Trophoblast cell (in vitro differentiated cells and primary cell): ENCODE measurements around the gene RANBP1.

Source experiments
- DNase-seq, 2 donors: peaks; one replicate each; pipeline ENCODE4 v3.0.0-alpha.2; 2016
- H2AFZ ChIP-seq: 2 replicates; pipeline ENCODE4 v1.6.1; 2013; ENCODE audit warnings: low read length, moderate library complexity, mild to moderate bottlenecking; ENCODE audit not compliant: insufficient read depth, poor library complexity
- H2AK5ac ChIP-seq: 2 replicates; pipeline ENCODE4 v1.6.1; 2013; ENCODE audit warnings: mild to moderate bottlenecking, low read length
- H2BK120ac ChIP-seq: 2 replicates; pipeline ENCODE4 v1.6.1; 2013; ENCODE audit warnings: low read length, mild to moderate bottlenecking, moderate library complexity; ENCODE audit not compliant: insufficient read depth, poor library complexity
- H2BK12ac ChIP-seq: 2 replicates; pipeline ENCODE4 v1.6.1; 2013; ENCODE audit warnings: mild to moderate bottlenecking, low read length, moderate library complexity
- H2BK5ac ChIP-seq: 2 replicates; pipeline ENCODE4 v1.6.1; 2013; ENCODE audit warnings: low read length, low read depth, moderate library complexity, mild to moderate bottlenecking; ENCODE audit not compliant: poor library complexity
- H3K14ac ChIP-seq: 2 replicates; pipeline ENCODE4 v1.6.1; 2013; ENCODE audit warnings: mild to moderate bottlenecking, low read length
- H3K18ac ChIP-seq: 2 replicates; pipeline ENCODE4 v1.6.1; 2013; ENCODE audit warnings: mild to moderate bottlenecking, low read length
- H3K23ac ChIP-seq: 2 replicates; pipeline ENCODE4 v1.6.1; 2013; ENCODE audit warnings: low read length
- H3K27ac ChIP-seq: 2 replicates; pipeline ENCODE4 v1.5.1; 2013; ENCODE audit warnings: low read depth, mild to moderate bottlenecking, inconsistent platforms, low read length, moderate library complexity
- H3K27me3 ChIP-seq: 2 replicates; pipeline ENCODE4 v1.6.1; 2013; ENCODE audit warnings: inconsistent platforms, mild to moderate bottlenecking, low read length, moderate library complexity; ENCODE audit not compliant: insufficient read depth
- H3K36me3 ChIP-seq, 2 experiments: 1 replicate in 1 of 2; 2 replicates in 1 of 2; pipeline ENCODE4 v1.6.1; 2013; ENCODE audit warnings: low read length in 2 of 2, mild to moderate bottlenecking in 2 of 2, moderate library complexity in 1 of 2; ENCODE audit not compliant: insufficient read depth in 2 of 2, control insufficient read depth in 1 of 2
- H3K4ac ChIP-seq: 2 replicates; pipeline ENCODE4 v1.6.1; 2013; ENCODE audit warnings: low read depth, mild to moderate bottlenecking, low read length, moderate library complexity
- H3K4me1 ChIP-seq, 2 experiments: 1 replicate in 1 of 2; 2 replicates in 1 of 2; pipeline ENCODE4 v1.6.1; 2013; ENCODE audit warnings: low read length in 2 of 2, mild to moderate bottlenecking in 2 of 2, moderate library complexity in 1 of 2; ENCODE audit not compliant: insufficient read depth in 2 of 2, control insufficient read depth in 1 of 2
- H3K4me2 ChIP-seq: 2 replicates; pipeline ENCODE4 v1.6.1; 2013; ENCODE audit warnings: inconsistent platforms, mild to moderate bottlenecking, low read length, moderate library complexity
- H3K4me3 ChIP-seq: 2 replicates; pipeline ENCODE4 v1.5.1; 2013; ENCODE audit warnings: mild to moderate bottlenecking, low read depth, low read length, inconsistent platforms
- H3K79me1 ChIP-seq: one replicate; pipeline ENCODE4 v1.6.1; 2013; ENCODE audit warnings: low read length
- H3K79me2 ChIP-seq: 2 replicates; pipeline ENCODE4 v1.6.1; 2013; ENCODE audit warnings: low read length, mild to moderate bottlenecking; ENCODE audit not compliant: control insufficient read depth, insufficient read depth, poor library complexity
- H3K9ac ChIP-seq: 2 replicates; pipeline ENCODE4 v1.6.1; 2013; ENCODE audit warnings: mild to moderate bottlenecking, low read length
- H3K9me3 ChIP-seq: 2 replicates; pipeline ENCODE4 v1.6.1; 2013; ENCODE audit warnings: low read depth, mild to moderate bottlenecking, control low read depth, inconsistent platforms, low read length; ENCODE audit not compliant: insufficient read depth
- H4K12ac ChIP-seq: 2 replicates; pipeline ENCODE4 v1.6.1; 2013; ENCODE audit warnings: low read depth, mild to moderate bottlenecking, low read length, moderate library complexity
- H4K8ac ChIP-seq: 2 replicates; pipeline ENCODE4 v1.6.1; 2013; ENCODE audit warnings: low read depth, mild to moderate bottlenecking, low read length, moderate library complexity
- H4K91ac ChIP-seq: one replicate; pipeline ENCODE4 v1.6.1; 2013; ENCODE audit warnings: low read depth, mild to moderate bottlenecking, low read length, moderate library complexity
- WGBS: extraction: QIAGEN DNeasy Blood & Tissue Kit; methylation state at CpG from one replicate; pipeline ENCODE4 v1.1.7; 2013; ENCODE audit warnings: missing lambda C conversion rate; ENCODE audit not compliant: insufficient read length, insufficient coverage; ENCODE audit errors: extremely low coverage; 5-methylcytosine and 5-hydroxymethylcytosine counted together

Gene RANBP1

GRCh38 chr22:20137671-20138416 lies 21.9 kb downstream of the RANBP1 start:
- no peak overlapping the region for H3K14ac ChIP-seq
- H4K8ac ChIP-seq: no peak overlapping the region
- H2BK5ac ChIP-seq: no peak overlapping the region
- H3K9me3 ChIP-seq: peaks cover 4% of the 10 kb centered on the region
- no peak overlapping the region for H3K27ac ChIP-seq
- H2BK120ac ChIP-seq: no peak overlapping the region
- no peak overlapping the region for H2AFZ ChIP-seq
- H4K12ac ChIP-seq: no peak overlapping the region
- no peak overlapping the region for H3K9ac ChIP-seq
- no peak overlapping the region for H2AK5ac ChIP-seq
- H3K4me1 ChIP-seq: peaks cover 14 to 21% of the 10 kb centered on the region in 2 experiments
- no peak for DNase-seq
- no peak overlapping the region for H3K4ac ChIP-seq
- H3K4me3 ChIP-seq: no peak overlapping the region
- no peak overlapping the region for H3K18ac ChIP-seq
- no peak overlapping the region for H2BK12ac ChIP-seq
- no peak overlapping the region for H4K91ac ChIP-seq
- H3K79me2 ChIP-seq: no peaks in the 10 kb centered on the region
- H3K36me3 ChIP-seq: peaks cover 7 to 12% of the 10 kb centered on the region in 2 experiments
- WGBS: no CpG with 5 or more reads among the region's 26 CpGs
- no peak overlapping the region for H3K23ac ChIP-seq
- H3K4me2 ChIP-seq: no peak overlapping the region
- peaks cover 7% of the 10 kb centered on the region for H3K79me1 ChIP-seq
- no peaks in the 10 kb centered on the region for H3K27me3 ChIP-seq

DNA sequence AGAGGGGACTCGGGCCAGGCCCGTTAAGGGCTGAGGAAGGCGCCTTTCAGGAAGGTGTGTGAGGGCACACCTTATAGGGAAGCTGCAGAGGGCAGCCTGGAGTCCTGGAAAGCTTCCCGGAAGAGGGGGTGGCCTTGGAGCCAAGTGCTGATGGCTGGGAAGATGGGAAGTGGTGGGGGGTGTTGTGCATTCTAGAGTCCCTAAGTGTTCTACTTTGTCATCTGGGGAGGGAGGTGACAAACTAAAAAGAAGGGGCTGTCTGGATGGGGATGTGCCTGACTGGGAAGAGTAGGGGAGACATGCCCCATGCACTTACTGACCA lies 22.5 kb downstream of the RANBP1 start:
- Histone ChIP-seq H2AFZ (no peak overlapping the region), H4K91ac (no peak overlapping the region), H2AK5ac (no peak overlapping the region), H2BK120ac (no peak overlapping the region), H3K36me3 (peaks cover 9 to 18% of the 10 kb centered on the region in 2 experiments), H3K27ac (no peak overlapping the region), H3K9ac (no peak overlapping the region), H4K12ac (no peak overlapping the region), H2BK12ac (no peak overlapping the region), H4K8ac (no peak overlapping the region), H3K18ac (no peak overlapping the region), H3K27me3 (no peaks in the 10 kb centered on the region), H3K4me2 (no peak overlapping the region), H3K23ac (no peak overlapping the region), H3K4me1 (peaks cover 13 to 19% of the 10 kb centered on the region in 2 experiments), H3K79me1 (peaks cover 7% of the 10 kb centered on the region), H3K79me2 (no peaks in the 10 kb centered on the region), H2BK5ac (no peak overlapping the region), H3K9me3 (peaks cover 4% of the 10 kb centered on the region), H3K4me3 (no peak overlapping the region), H3K14ac (no peak overlapping the region), H3K4ac (no peak overlapping the region)
- WGBS: no CpG with 5 or more reads among the region's 4 CpGs
- DNase-seq: no peak

DNA sequence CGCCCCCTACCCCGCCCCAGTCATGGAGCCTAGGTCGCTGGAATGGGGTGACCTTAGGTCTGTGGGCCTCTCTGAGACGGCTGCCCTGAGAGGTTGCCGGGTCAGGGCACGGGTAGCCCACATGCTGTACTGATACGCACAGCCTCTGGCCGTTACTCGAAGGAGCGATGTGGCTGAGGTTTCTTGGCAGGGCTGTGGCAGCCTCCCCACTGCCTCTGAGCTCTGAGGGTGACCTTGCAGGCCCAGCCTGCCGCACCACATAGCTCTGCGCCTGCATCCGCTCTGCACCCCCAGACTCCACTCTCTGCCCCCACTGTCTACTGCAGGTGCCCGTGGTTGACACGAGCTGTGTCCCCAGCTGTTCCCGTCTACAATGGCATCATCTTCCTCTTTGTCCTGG lies 23.0 kb downstream of the RANBP1 start:
- no peak overlapping the region for H2BK12ac ChIP-seq
- H3K4ac ChIP-seq: no peak overlapping the region
- H3K14ac ChIP-seq: no peak overlapping the region
- no peak overlapping the region for H4K8ac ChIP-seq
- H3K9ac ChIP-seq: no peak overlapping the region
- no peak overlapping the region for H3K4me3 ChIP-seq
- H3K79me2 ChIP-seq: no peaks in the 10 kb centered on the region
- no peaks in the 10 kb centered on the region for H3K27me3 ChIP-seq
- no peak overlapping the region for H2BK120ac ChIP-seq
- peaks cover 7% of the 10 kb centered on the region for H3K79me1 ChIP-seq
- no peak overlapping the region for H2AFZ ChIP-seq
- no peak overlapping the region for H3K18ac ChIP-seq
- H4K91ac ChIP-seq: no peak overlapping the region
- peaks cover 13 to 17% of the 10 kb centered on the region in 2 experiments for H3K4me1 ChIP-seq
- WGBS: no CpG with 5 or more reads among the region's 16 CpGs
- no peak overlapping the region for H4K12ac ChIP-seq
- no peak overlapping the region for H3K27ac ChIP-seq
- no peak overlapping the region for H3K4me2 ChIP-seq
- H3K36me3 ChIP-seq: peaks cover 13 to 20% of the 10 kb centered on the region in 2 experiments
- H2BK5ac ChIP-seq: no peak overlapping the region
- H2AK5ac ChIP-seq: no peak overlapping the region
- H3K9me3 ChIP-seq: peaks cover 4% of the 10 kb centered on the region
- no peak for DNase-seq
- no peak overlapping the region for H3K23ac ChIP-seq

DNA sequence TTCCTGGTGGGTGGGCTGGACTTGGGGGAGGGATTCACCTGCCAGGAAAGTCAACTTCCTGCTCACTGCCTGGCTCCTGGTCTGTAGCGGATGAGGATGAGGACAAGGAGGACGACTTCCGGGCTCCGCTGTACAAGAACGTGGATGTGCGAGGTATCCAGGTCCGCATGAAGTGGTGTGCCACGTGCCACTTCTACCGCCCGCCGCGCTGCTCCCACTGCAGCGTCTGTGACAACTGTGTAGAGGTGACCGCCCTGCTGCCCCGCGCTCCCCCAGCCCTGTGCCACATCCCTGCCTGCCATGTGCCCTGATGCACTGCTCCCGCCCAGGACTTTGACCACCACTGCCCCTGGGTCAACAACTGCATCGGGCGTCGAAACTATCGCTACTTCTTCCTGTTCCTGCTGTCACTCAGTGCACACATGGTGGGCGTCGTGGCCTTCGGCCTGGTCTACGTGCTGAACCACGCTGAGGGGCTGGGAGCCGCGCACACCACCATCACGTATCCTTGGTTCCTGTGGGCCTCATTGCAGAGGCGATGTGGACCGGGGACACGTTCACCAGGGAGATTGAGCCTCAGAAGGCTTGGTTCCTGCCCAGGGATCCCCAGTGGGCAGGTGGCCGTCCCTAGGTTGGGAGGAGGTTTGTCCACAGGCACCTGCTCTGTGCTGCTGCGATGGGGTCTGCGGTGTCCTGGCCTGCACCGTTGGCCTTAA lies 23.6 kb downstream of the RANBP1 start:
- Histone ChIP-seq H3K14ac (no peak overlapping the region), H2BK5ac (no peak overlapping the region), H3K79me1 (peaks cover 7% of the 10 kb centered on the region), H4K12ac (no peak overlapping the region), H3K23ac (no peak overlapping the region), H2AFZ (no peak overlapping the region), H3K27me3 (no peaks in the 10 kb centered on the region), H3K4me3 (no peak overlapping the region), H2AK5ac (no peak overlapping the region), H3K36me3 (peaks cover 18 to 20% of the 10 kb centered on the region in 2 experiments), H3K4ac (no peak overlapping the region), H4K8ac (no peak overlapping the region), H3K18ac (no peak overlapping the region), H3K9ac (no peak overlapping the region), H3K79me2 (no peaks in the 10 kb centered on the region), H3K27ac (no peak overlapping the region), H3K4me2 (no peak overlapping the region), H2BK12ac (no peak overlapping the region), H4K91ac (no peak overlapping the region), H3K9me3 (peaks cover 4% of the 10 kb centered on the region), H3K4me1 (peaks cover 13 to 15% of the 10 kb centered on the region in 2 experiments), H2BK120ac (no peak overlapping the region)
- DNase-seq: no peak
- WGBS: no CpG with 5 or more reads among the region's 36 CpGs
